ENCODE data around the gene PTPRT. TPM values are rescaled to one million over a fixed set of nuclear protein-coding genes. Genes with fewer than 3 reads are reported as not detected.

Gene PTPRT
- total RNA-seq, 1 experiment from 2014 or later = not detected

DNA sequence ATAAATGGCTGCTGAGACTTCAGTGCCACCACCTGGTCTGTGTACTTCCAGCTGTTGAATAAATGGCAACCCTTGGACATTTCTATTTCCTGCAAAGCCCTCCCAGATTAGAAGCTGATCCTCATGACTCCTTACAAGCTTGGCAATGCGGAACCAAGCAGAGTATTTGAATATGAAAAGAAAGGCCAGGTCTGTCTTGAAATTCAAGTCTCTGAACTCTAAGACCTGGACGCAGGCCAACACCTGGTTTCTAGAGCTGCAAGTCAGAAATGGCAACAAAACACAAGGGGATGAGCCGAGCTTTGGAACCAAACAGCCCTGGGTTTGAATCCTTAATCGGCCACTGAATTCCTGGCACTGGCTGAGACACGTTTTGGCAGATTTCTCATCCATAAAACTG is 353.4 kb downstream of the PTPRT start:
- no peak overlapping the region for H3K27ac ChIP-seq (ENCODE audit: low read length)
- BruUV-seq (replicated peaks) = no TSS peak
- H3K4me3 ChIP-seq (ENCODE audit: low read depth in 2 of 2, low read length in 2 of 2) = no peak overlapping the region
- intact Hi-C loops (cut with micrococcal nuclease; ENCODE audit: unreplicated experiment) = no loop called here
- in situ Hi-C loops (cut with HindIII; ENCODE audit: low pct_unique_long_range_greater_than_20kb, low sequenced_read_pairs) = no loop called here
- no peaks in the 10 kb centered on the region for H3K36me3 ChIP-seq (ENCODE audit: control insufficient read depth, insufficient read depth, low read length)
- POLR2A ChIA-PET = no interaction called here
- no peaks in the 10 kb centered on the region for H3K4me1 ChIP-seq (ENCODE audit: control insufficient read depth, insufficient read depth, low read length)
- no peak for ATAC-seq
- no peaks in the 10 kb centered on the region for H3K9me3 ChIP-seq (ENCODE audit: control insufficient read depth, insufficient read depth, low read depth, low read length)
- no peak for DNase-seq (ENCODE audit: low read depth, low spot score)
- CTCF ChIA-PET = no interaction called here
- TF ChIP-seq, protein P1, sequence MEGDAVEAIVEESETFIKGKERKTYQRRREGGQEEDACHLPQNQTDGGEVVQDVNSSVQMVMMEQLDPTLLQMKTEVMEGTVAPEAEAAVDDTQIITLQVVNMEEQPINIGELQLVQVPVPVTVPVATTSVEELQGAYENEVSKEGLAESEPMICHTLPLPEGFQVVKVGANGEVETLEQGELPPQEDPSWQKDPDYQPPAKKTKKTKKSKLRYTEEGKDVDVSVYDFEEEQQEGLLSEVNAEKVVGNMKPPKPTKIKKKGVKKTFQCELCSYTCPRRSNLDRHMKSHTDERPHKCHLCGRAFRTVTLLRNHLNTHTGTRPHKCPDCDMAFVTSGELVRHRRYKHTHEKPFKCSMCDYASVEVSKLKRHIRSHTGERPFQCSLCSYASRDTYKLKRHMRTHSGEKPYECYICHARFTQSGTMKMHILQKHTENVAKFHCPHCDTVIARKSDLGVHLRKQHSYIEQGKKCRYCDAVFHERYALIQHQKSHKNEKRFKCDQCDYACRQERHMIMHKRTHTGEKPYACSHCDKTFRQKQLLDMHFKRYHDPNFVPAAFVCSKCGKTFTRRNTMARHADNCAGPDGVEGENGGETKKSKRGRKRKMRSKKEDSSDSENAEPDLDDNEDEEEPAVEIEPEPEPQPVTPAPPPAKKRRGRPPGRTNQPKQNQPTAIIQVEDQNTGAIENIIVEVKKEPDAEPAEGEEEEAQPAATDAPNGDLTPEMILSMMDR (IDR thresholded peaks at IDR 0.05) = no peak
- TF ChIP-seq POLR2AphosphoS5 (IDR thresholded peaks at IDR 0.05; ENCODE audit: low read depth, low read length) = no peak
- TF ChIP-seq, protein P2, sequence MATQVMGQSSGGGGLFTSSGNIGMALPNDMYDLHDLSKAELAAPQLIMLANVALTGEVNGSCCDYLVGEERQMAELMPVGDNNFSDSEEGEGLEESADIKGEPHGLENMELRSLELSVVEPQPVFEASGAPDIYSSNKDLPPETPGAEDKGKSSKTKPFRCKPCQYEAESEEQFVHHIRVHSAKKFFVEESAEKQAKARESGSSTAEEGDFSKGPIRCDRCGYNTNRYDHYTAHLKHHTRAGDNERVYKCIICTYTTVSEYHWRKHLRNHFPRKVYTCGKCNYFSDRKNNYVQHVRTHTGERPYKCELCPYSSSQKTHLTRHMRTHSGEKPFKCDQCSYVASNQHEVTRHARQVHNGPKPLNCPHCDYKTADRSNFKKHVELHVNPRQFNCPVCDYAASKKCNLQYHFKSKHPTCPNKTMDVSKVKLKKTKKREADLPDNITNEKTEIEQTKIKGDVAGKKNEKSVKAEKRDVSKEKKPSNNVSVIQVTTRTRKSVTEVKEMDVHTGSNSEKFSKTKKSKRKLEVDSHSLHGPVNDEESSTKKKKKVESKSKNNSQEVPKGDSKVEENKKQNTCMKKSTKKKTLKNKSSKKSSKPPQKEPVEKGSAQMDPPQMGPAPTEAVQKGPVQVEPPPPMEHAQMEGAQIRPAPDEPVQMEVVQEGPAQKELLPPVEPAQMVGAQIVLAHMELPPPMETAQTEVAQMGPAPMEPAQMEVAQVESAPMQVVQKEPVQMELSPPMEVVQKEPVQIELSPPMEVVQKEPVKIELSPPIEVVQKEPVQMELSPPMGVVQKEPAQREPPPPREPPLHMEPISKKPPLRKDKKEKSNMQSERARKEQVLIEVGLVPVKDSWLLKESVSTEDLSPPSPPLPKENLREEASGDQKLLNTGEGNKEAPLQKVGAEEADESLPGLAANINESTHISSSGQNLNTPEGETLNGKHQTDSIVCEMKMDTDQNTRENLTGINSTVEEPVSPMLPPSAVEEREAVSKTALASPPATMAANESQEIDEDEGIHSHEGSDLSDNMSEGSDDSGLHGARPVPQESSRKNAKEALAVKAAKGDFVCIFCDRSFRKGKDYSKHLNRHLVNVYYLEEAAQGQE (IDR thresholded peaks at IDR 0.05; ENCODE audit: insufficient read depth in 1 of 2, low read depth in 2 of 2, low read length in 1 of 2) = no peak
- no peak for TF ChIP-seq TCF7L2 (IDR thresholded peaks at IDR 0.05; ENCODE audit: low read depth, low read length)
- no peak for TF ChIP-seq SIN3A (IDR thresholded peaks at IDR 0.05; ENCODE audit: borderline replicate concordance, insufficient read depth, low read depth, low read length)
- H3K27me3 ChIP-seq (ENCODE audit: control insufficient read depth, insufficient read depth, low read length) = no peaks in the 10 kb centered on the region

DNA sequence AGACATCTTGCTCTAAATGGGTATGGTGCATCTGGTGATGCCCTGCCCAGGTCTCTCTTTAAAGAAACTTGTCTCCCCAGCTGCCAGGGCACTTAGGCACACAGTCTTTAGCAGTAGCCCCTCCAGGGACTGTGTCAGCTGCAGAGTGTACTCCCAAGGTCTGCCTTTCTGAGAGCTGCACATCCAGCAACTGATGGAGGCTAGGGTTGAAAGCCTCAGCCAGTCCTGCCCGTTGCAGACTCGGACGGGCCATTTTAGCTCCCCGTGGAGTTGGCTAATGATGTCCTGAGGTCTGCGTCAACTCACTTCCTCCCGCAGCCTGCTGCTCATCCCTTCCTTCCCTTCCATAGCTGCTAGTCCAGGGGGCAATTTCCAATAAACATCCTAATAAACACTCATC is 381.8 kb downstream of the PTPRT start:
- intact Hi-C loops (cut with micrococcal nuclease; ENCODE audit: unreplicated experiment) (loop anchor here (10.0 kb wide), 1 partner anchor 57 kb away; no protein-coding TSS in a partner anchor), in situ Hi-C loops (cut with HindIII; ENCODE audit: low pct_unique_long_range_greater_than_20kb, low sequenced_read_pairs) (no loop called here)
- Histone ChIP-seq H3K4me1 (ENCODE audit: control insufficient read depth, insufficient read depth, low read length) (no peaks in the 10 kb centered on the region), H3K9me3 (ENCODE audit: control insufficient read depth, insufficient read depth, low read depth, low read length) (no peaks in the 10 kb centered on the region), H3K4me3 (ENCODE audit: low read depth in 2 of 2, low read length in 2 of 2) (no peak overlapping the region), H3K27ac (ENCODE audit: low read length) (no peak overlapping the region), H3K27me3 (ENCODE audit: control insufficient read depth, insufficient read depth, low read length) (no peaks in the 10 kb centered on the region), H3K36me3 (ENCODE audit: control insufficient read depth, insufficient read depth, low read length) (no peaks in the 10 kb centered on the region)
- ChIA-PET POLR2A (no interaction called here), CTCF (no interaction called here)
- TF ChIP-seq SIN3A (IDR thresholded peaks at IDR 0.05; ENCODE audit: borderline replicate concordance, insufficient read depth, low read depth, low read length) = no peak
- no peak for TF ChIP-seq TCF7L2 (IDR thresholded peaks at IDR 0.05; ENCODE audit: low read depth, low read length)
- TF ChIP-seq, protein P2 (IDR thresholded peaks at IDR 0.05; ENCODE audit: insufficient read depth in 1 of 2, low read depth in 2 of 2, low read length in 1 of 2) = no peak
- TF ChIP-seq, protein P1 (IDR thresholded peaks at IDR 0.05) = no peak
- TF ChIP-seq POLR2AphosphoS5 (IDR thresholded peaks at IDR 0.05; ENCODE audit: low read depth, low read length) = no peak
- BruUV-seq (replicated peaks) = no TSS peak
- ATAC-seq (no peak), DNase-seq (ENCODE audit: low read depth, low spot score) (no peak)

All from Panc1 (cell line).